Fibroblast of lung (primary cell): ENCODE data around the gene SIGLEC7. TPM values are rescaled to one million over a fixed set of nuclear protein-coding genes. Genes with fewer than 3 reads are reported as not detected.

Experiments used
- DNase-seq, 2 donors: peaks; one replicate each; pipeline versions ENCODE4 v3.0.0 to v3.0.0-alpha.2; 2010; ENCODE audit warnings: low read depth in 2 of 2
- H2AFZ ChIP-seq: 2 replicates; pipeline ENCODE4 v1.5.1; 2012; ENCODE audit warnings: low read length, control low read depth, inconsistent platforms
- H3K27ac ChIP-seq: 2 replicates; pipeline ENCODE4 v1.5.1; 2011; ENCODE audit warnings: low read length, control low read depth; ENCODE audit not compliant: insufficient read depth
- H3K27me3 ChIP-seq: 2 replicates; pipeline ENCODE4 v1.5.1; 2011; ENCODE audit warnings: mild to moderate bottlenecking, low read length; ENCODE audit not compliant: control insufficient read depth, insufficient read depth
- H3K36me3 ChIP-seq: 2 replicates; pipeline ENCODE4 v1.5.1; 2011; ENCODE audit warnings: low read length; ENCODE audit not compliant: control insufficient read depth, insufficient read depth
- H3K4me1 ChIP-seq: 2 replicates; pipeline ENCODE4 v1.5.1; 2011; ENCODE audit warnings: low read length; ENCODE audit not compliant: control insufficient read depth, insufficient read depth; ENCODE audit errors: extremely low read depth
- H3K4me2 ChIP-seq: 2 replicates; pipeline ENCODE4 v1.5.1; 2011; ENCODE audit warnings: low read length, control low read depth; ENCODE audit not compliant: insufficient read depth; ENCODE audit errors: extremely low read depth
- H3K4me3 ChIP-seq, 4 experiments: fragments of 200-600 bp in 1 of 4; sonication (generic) in 1 of 4; replicated peaks in 1 of 4; 2 replicates each; pipeline ENCODE4 v1.5.1; 2011 to 2016; ENCODE audit warnings: low read length in 4 of 4, low read depth in 3 of 4, mild to moderate bottlenecking in 3 of 4, control low read depth in 2 of 4, inconsistent platforms in 1 of 4, mixed read lengths in 1 of 4; ENCODE audit not compliant: insufficient read depth in 1 of 4; ENCODE audit errors: control extremely low read depth in 1 of 4
- H3K79me2 ChIP-seq: 2 replicates; pipeline ENCODE4 v1.5.1; 2012; ENCODE audit warnings: mild to moderate bottlenecking, low read length, inconsistent platforms; ENCODE audit not compliant: control insufficient read depth, insufficient read depth
- H3K9ac ChIP-seq: 2 replicates; pipeline ENCODE4 v1.5.1; 2011; ENCODE audit warnings: mild to moderate bottlenecking, low read length, control low read depth; ENCODE audit not compliant: insufficient read depth
- H3K9me3 ChIP-seq: 2 replicates; pipeline ENCODE4 v1.5.1; 2012; ENCODE audit warnings: low read depth, low read length; ENCODE audit not compliant: control insufficient read depth, insufficient read depth
- H4K20me1 ChIP-seq: 2 replicates; pipeline ENCODE4 v1.5.1; 2011; ENCODE audit warnings: low read length; ENCODE audit not compliant: control insufficient read depth, insufficient read depth; ENCODE audit errors: extremely low read depth
- EZH2 ChIP-seq: IDR thresholded peaks from 2 replicates; pipeline ENCODE4 v1.5.1; 2012; ENCODE audit warnings: low read length, control low read depth, mild to moderate bottlenecking; ENCODE audit errors: missing control alignments
- polyA plus RNA-seq, 2 donors: library from polyadenylated mRNA; depleted of rRNA in 1 of 2; stranded (reverse) in 1 of 2; unstranded in 1 of 2; fragments of >200 nt; gene quantifications; 2 replicates each; pipeline ENCODE4 v1.2.1, GENCODE V29; 2011 to 2012; ENCODE audit warnings: missing spikeins in 1 of 2
- total RNA-seq: library from RNA; depleted of rRNA; stranded (reverse); fragments of >200 nt; gene quantifications from 2 replicates; pipeline ENCODE4 v1.2.1, GENCODE V29; 2014
- TF ChIP-seq, protein P1 (sequence below), 2 donors: IDR thresholded peaks in 1 of 2; conservative IDR thresholded peaks in 1 of 2; 1 replicate in 1 of 2; 2 replicates in 1 of 2; pipeline ENCODE4 v1.5.1; 2011 to 2012; ENCODE audit warnings: low read length in 2 of 2, control low read depth in 1 of 2, inconsistent platforms in 1 of 2, low read depth in 1 of 2, mild to moderate bottlenecking in 1 of 2

The SIGLEC7 gene
- total and polyA plus RNA-seq, 2 donors (not counting 1 experiment from before 2014, with no cell fraction given), result not detected

DNA sequence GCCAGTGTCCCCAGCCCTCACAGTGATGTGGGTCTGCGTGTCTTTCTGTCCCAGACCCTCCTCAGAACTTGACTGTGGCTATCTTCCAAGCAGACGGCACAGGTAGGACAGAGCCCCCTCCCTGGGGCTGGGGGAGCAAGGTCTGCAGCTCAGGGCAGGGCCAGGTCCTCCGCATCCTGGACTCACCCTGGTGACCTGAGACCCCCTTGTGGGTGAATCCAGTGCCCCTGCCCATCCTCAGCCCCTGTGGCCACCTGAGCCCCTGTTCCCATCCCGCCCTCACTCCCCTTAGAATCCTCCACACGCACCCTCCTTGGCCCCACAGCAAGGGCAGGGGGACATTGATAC, 43.7 kb downstream of the SIGLEC7 start:
- H4K20me1 ChIP-seq, result no peaks in the 10 kb centered on the region
- no peak overlapping the region for H2AFZ ChIP-seq
- H3K4me3 ChIP-seq, result no peak overlapping the region
- no peaks in the 10 kb centered on the region for H3K4me1 ChIP-seq
- no peaks in the 10 kb centered on the region for H3K9me3 ChIP-seq
- no peak overlapping the region for H3K4me2 ChIP-seq
- DNase-seq, result no peak
- H3K79me2 ChIP-seq, result no peaks in the 10 kb centered on the region
- no peaks in the 10 kb centered on the region for H3K27me3 ChIP-seq
- no peak overlapping the region for H3K27ac ChIP-seq
- no peak for TF ChIP-seq EZH2
- TF ChIP-seq, protein P1, sequence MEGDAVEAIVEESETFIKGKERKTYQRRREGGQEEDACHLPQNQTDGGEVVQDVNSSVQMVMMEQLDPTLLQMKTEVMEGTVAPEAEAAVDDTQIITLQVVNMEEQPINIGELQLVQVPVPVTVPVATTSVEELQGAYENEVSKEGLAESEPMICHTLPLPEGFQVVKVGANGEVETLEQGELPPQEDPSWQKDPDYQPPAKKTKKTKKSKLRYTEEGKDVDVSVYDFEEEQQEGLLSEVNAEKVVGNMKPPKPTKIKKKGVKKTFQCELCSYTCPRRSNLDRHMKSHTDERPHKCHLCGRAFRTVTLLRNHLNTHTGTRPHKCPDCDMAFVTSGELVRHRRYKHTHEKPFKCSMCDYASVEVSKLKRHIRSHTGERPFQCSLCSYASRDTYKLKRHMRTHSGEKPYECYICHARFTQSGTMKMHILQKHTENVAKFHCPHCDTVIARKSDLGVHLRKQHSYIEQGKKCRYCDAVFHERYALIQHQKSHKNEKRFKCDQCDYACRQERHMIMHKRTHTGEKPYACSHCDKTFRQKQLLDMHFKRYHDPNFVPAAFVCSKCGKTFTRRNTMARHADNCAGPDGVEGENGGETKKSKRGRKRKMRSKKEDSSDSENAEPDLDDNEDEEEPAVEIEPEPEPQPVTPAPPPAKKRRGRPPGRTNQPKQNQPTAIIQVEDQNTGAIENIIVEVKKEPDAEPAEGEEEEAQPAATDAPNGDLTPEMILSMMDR (conservative IDR thresholded peaks at IDR 0.05 in 1 of 2, IDR thresholded peaks at IDR 0.05 in 1 of 2; ENCODE audit: low read depth in 1 of 2, low read length in 2 of 2), result no peak
- no peak overlapping the region for H3K9ac ChIP-seq
- H3K36me3 ChIP-seq, result no peaks in the 10 kb centered on the region

DNA sequence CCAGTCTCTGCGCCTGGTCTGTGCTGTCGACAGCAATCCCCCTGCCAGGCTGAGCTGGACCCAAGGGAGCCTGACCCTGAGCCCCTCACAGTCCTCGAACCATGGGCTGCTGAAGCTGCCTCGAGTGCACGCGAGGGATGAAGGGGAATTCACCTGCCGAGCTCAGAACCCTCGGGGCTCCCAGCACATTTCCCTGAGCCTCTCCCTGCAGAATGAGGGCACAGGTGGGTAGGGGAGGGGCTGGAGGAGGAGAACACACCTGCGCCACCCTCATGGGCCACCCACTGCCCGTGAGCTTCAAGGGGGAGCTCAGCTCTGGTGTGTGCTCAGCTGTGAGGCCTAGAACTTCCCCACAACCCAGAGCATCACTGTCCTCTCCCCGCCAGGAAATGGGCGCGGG, 44.2 kb downstream of the SIGLEC7 start:
- H3K79me2 ChIP-seq, result no peaks in the 10 kb centered on the region
- no peaks in the 10 kb centered on the region for H4K20me1 ChIP-seq
- H3K4me3 ChIP-seq, result no peak overlapping the region
- TF ChIP-seq, protein P1 (conservative IDR thresholded peaks at IDR 0.05 in 1 of 2, IDR thresholded peaks at IDR 0.05 in 1 of 2; ENCODE audit: low read depth in 1 of 2, low read length in 2 of 2), result no peak
- TF ChIP-seq EZH2, result no peak
- no peaks in the 10 kb centered on the region for H3K9me3 ChIP-seq
- no peaks in the 10 kb centered on the region for H3K36me3 ChIP-seq
- H3K4me2 ChIP-seq, result no peak overlapping the region
- DNase-seq, result no peak
- no peak overlapping the region for H2AFZ ChIP-seq
- no peaks in the 10 kb centered on the region for H3K27me3 ChIP-seq
- H3K4me1 ChIP-seq, result no peaks in the 10 kb centered on the region
- H3K9ac ChIP-seq, result no peak overlapping the region
- no peak overlapping the region for H3K27ac ChIP-seq

DNA sequence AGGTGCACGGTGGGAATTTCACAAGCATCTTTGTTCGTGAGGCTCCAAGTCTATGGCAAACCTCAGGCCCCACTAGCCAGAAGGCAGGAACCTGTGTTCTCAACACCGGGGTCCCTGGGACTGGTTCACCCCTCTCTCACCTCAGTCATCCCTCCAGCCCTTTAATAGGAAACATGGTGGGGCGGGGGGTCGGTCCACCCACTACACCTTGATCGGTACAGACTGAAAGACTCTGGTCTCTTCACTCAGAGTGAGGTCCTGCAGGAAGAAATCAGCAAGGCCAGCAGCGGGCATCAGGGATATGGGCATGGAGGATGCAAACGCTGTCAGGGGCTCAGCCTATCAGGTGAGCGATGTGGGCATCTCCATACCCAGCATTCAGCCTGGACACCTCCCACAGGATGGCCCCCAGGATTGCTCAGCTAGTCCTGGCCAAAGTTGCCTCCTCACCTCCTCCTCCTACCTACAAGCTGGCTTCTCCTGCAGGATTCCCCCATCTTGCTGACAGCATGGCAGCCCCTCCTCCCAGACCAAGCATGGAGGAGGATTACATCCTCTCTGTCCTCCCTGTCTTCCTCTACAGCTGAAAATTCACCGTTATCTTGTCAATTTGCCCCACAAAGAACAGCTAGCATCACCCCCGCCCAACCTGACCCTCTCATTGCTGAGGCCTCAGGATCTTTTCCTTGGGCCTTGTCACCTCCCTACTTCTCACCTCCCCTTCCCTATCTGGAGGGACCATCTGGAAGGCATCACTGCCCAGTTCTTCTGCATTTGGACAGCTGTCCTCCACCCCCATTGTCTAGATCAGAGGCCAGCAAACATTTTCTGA, 45.5 kb downstream of the SIGLEC7 start:
- Histone ChIP-seq H4K20me1 (no peaks in the 10 kb centered on the region), H2AFZ (no peak overlapping the region), H3K36me3 (no peaks in the 10 kb centered on the region), H3K27me3 (no peaks in the 10 kb centered on the region), H3K4me3 (no peak overlapping the region), H3K79me2 (no peaks in the 10 kb centered on the region), H3K4me2 (no peak overlapping the region), H3K9ac (no peak overlapping the region), H3K27ac (no peak overlapping the region), H3K4me1 (no peaks in the 10 kb centered on the region), H3K9me3 (no peaks in the 10 kb centered on the region)
- DNase-seq, result no peak
- no peak for TF ChIP-seq EZH2
- TF ChIP-seq, protein P1 (conservative IDR thresholded peaks at IDR 0.05 in 1 of 2, IDR thresholded peaks at IDR 0.05 in 1 of 2; ENCODE audit: low read depth in 1 of 2, low read length in 2 of 2), result no peak
